Mesothelial cell of epicardium (in vitro differentiated cells): ENCODE results near the gene SMIM43. TPM values are rescaled to one million over a fixed set of nuclear protein-coding genes. Genes with fewer than 3 reads are reported as not detected.
"Not testable (repeated sequence)": the region's sequence is repeated elsewhere in the genome, so short reads cannot be mapped to it uniquely, and the experiment has no call there.

Source experiments
- DNase-seq, 2 experiments: peaks; one replicate each; pipeline ENCODE4 v3.0.0; 2021; ENCODE audit warnings: low spot score in 2 of 2; ENCODE audit not compliant: unreplicated experiment in 2 of 2
- H3K27ac Mint-ChIP-seq: 2 replicates; pipeline ENCODE4 v1.8.0; 2021; ENCODE audit warnings: mixed read lengths
- H3K27me3 Mint-ChIP-seq: 2 replicates; pipeline ENCODE4 v1.8.0; 2021; ENCODE audit warnings: low read depth, mixed read lengths
- H3K36me3 Mint-ChIP-seq: 2 replicates; pipeline ENCODE4 v1.8.0; 2021; ENCODE audit warnings: mixed read lengths
- H3K4me1 Mint-ChIP-seq: 2 replicates; pipeline ENCODE4 v1.8.0; 2021; ENCODE audit warnings: mixed read lengths
- H3K4me3 Mint-ChIP-seq: 2 replicates; pipeline ENCODE4 v1.8.0; 2021; ENCODE audit warnings: mild to moderate bottlenecking, moderate library complexity, mixed read lengths
- H3K9me3 Mint-ChIP-seq: 2 replicates; pipeline ENCODE4 v1.8.0; 2021; ENCODE audit warnings: mixed read lengths
- CTCF ChIP-seq: fragments of 200-600 bp; sonication (generic); IDR thresholded peaks from one replicate; pipeline ENCODE4 v1.5.0; 2021; ENCODE audit warnings: antibody characterized with exemption; ENCODE audit not compliant: unreplicated experiment
- total RNA-seq: library from RNA; stranded (reverse); gene quantifications from 3 replicates; pipeline ENCODE4 v1.2.1, GENCODE V29; 2021

SMIM43 gene
- total RNA-seq, 1 donor from 2014 or later: not detected

DNA sequence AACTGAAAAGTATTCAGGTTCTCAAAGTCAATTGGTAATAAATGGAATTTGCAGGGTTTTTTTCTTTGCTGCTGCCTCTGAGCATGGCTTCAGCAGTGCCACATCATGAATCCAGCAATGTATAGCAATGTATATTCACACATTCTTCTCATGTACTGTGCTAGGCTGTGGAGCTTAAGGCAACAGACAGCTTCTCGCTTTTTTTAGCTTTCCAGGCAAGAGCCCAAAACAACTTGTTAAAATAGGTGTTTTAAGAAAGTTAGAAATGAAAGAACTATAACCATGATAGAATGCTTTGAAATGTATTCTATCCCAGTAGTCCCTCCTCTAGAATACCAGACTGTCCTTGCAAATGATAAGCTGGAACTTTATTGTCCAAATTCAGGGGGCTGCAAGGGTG, 30.4 kb downstream of the SMIM43 start:
- DNase-seq: no peak
- no peak overlapping the region for H3K4me3 Mint-ChIP-seq

DNA sequence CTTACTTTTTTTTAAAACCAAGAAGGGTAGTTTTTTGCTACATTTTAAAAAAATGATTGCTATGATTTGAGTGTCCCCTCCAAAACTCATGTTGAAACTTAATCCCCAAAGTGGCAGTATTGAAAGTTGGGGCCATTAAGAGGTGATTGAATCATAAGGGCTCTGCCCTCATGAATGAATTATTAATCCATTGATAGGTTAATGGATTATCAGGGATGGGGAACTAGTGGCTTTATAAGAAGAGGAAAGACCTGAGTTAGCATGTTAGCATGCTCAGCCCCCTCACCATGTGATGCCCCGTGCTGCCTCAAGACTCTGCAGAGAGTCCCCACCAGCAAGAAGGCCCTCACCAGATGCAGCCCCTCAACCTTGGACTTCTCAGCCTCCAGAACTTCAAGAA, 31.0 kb downstream of the SMIM43 start:
- TF ChIP-seq CTCF: no peak
- DNase-seq: no peak
- no peak overlapping the region for H3K27ac Mint-ChIP-seq
- H3K4me3 Mint-ChIP-seq: no peak overlapping the region
- peaks cover 2% of the 10 kb centered on the region for H3K27me3 Mint-ChIP-seq
- no peaks in the 10 kb centered on the region for H3K36me3 Mint-ChIP-seq
- H3K4me1 Mint-ChIP-seq: peaks cover 6% of the 10 kb centered on the region
- H3K9me3 Mint-ChIP-seq: no peaks in the 10 kb centered on the region

More for the DNA sequence above, 30.4 kb downstream of the SMIM43 start:
- no peak overlapping the region for H3K27ac Mint-ChIP-seq
- no peaks in the 10 kb centered on the region for H3K9me3 Mint-ChIP-seq
- H3K36me3 Mint-ChIP-seq: no peaks in the 10 kb centered on the region
- no peak for TF ChIP-seq CTCF
- peaks cover 10% of the 10 kb centered on the region for H3K4me1 Mint-ChIP-seq
- H3K27me3 Mint-ChIP-seq: peaks cover 2% of the 10 kb centered on the region

GRCh38 chr4:121729753-121730152, 35.2 kb downstream of the SMIM43 start:
- H3K4me3 Mint-ChIP-seq, H3K27me3 Mint-ChIP-seq, DNase-seq, H3K36me3 Mint-ChIP-seq, H3K9me3 Mint-ChIP-seq, H3K27ac Mint-ChIP-seq: not testable (repeated sequence)
- H3K4me1 Mint-ChIP-seq: peaks cover 21% of the 10 kb centered on the region

- Mint-ChIP-seq H3K4me3 (no peak overlapping the region), H3K27ac (no peak overlapping the region), H3K4me1 (peaks cover 26% of the 10 kb centered on the region), H3K27me3 (peaks cover 2% of the 10 kb centered on the region), H3K9me3 (no peaks in the 10 kb centered on the region), H3K36me3 (no peaks in the 10 kb centered on the region)
- no peak for TF ChIP-seq CTCF
- DNase-seq: no peak
Measured at GRCh38 chr4:121728798-121729226, 36.2 kb downstream of the SMIM43 start.

- Mint-ChIP-seq H3K4me1 (peaks cover 26% of the 10 kb centered on the region), H3K27me3 (peaks cover 2% of the 10 kb centered on the region), H3K36me3 (no peaks in the 10 kb centered on the region), H3K9me3 (no peaks in the 10 kb centered on the region), H3K4me3 (no peak overlapping the region), H3K27ac (no peak overlapping the region)
- DNase-seq: no peak
- no peak for TF ChIP-seq CTCF
Measured at GRCh38 chr4:121728066-121728465, 36.9 kb downstream of the SMIM43 start.

GRCh38 chr4:121726642-121727268, 38.2 kb downstream of the SMIM43 start:
- peaks cover 23% of the 10 kb centered on the region for H3K4me1 Mint-ChIP-seq
- H3K9me3 Mint-ChIP-seq: no peaks in the 10 kb centered on the region
- H3K27me3 Mint-ChIP-seq: peaks cover 2% of the 10 kb centered on the region
- no peak overlapping the region for H3K4me3 Mint-ChIP-seq
- peak; percentile 38 for TF ChIP-seq CTCF
- H3K27ac Mint-ChIP-seq: no peak overlapping the region
- H3K36me3 Mint-ChIP-seq: no peaks in the 10 kb centered on the region
- DNase-seq: no peak
